NCI-H2196 treated with DMSO at 0.1 percent for 48 hours (cell line): Measurements from ENCODE around the gene GSTK1.
"Not testable (repeated sequence)": the region's sequence is repeated elsewhere in the genome, so short reads cannot be mapped to it uniquely, and the experiment has no call there.

Experiments
- DNase-seq: peaks from one replicate; lab custom pipeline; 2025; ENCODE audit not compliant: unreplicated experiment; lab: John Stamatoyannopoulos, UW

GSTK1 gene

DNA sequence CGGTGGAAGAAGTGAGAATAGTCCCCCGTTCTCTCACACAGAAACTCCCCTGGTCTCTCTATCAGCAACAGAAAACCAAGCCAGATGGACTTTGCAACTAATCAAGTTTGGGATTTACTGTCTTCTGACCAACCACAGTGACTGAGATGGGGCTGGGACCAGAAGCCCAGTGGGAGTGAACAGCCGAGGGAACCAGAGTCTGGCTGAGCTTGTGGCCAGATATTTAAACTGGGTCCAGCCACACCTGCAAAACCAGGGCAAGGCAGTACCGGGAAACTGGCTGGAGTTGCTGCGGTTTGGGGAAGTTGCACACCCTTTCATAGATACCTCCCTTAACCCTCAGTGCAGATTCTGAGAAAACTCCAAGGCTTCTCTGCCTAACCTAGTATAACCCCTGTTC lies 6.0 kb downstream of the GSTK1 start:
- no peak for DNase-seq

DNA sequence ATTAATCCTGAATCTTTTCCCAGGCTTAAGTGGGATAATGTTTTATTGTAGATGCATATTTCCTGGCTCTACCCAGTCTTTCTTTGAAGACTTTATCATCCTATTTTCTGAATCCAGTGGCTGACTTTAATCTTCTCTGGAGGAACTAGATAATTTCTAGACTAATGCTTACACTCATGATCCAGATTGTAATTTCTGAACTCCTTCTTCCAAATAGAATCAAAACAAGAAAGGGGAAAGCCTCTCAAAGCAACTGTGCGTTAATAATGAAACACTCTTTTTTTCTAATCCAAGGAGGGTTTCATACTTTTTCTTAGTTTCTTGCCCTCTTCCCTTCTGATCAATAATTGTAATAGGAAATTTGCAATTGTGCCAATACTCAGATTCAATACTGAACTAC lies 8.0 kb downstream of the GSTK1 start:
- no peak for DNase-seq

DNA sequence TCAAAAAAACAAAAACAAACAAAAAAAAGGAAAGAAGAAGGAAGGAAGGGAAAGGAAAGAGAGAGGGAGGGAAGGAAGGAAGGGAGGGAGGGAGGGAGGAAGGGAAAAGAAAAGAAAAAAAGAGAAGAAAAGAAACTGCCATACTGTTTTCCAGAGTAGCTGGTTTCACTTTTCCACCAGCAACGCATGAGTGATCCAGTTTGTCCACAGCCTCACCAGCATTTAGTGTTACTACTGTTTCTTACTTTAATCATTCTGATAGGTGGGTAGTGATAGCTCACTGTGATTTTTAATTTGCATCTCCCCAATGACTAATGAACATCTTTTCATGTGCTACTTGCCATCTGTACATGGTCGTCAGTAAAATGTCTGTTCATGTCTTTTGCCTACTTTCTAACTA lies 9.6 kb downstream of the GSTK1 start:
- no peak for DNase-seq

DNA sequence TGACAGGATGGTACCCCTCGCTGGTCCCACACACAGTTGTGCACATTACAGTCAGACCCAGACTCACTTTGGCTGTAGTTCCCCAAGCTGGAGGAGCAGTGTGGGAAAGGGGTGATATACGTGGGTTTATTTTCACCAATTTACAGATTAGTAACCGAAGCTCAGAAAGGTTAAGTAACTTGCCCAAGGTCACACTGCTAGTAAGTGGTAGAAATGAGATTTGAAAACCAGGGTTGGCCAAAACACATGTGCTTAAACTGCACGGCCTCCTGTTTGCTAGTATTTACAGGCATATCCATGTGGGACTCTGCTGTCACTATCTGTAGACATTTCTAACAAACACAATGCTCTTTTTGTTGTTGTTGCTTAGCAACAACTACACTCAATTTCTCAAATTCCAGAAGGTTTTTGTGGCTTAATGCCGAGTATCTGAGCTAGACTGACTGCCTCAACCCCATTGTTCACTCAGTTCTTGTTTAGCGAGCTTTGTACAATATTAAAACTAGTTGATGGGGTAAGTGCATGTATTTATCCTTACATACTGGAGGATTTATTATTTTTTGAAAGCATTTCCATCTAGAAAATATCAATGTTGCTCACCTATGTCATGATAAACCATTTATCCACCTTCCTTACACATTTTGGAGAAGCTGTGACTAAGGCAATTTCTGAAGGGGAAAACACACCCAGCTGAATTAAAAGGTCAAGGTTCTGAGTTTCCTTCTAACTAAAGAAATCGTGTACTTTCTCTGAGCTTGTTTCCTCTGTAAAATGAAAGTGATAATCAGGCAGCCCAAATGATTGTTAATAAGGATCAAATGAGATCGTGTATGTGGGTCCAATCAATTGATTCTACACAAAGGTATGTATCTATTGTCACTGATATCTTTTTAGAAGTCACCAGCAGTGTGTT lies 16.2 kb downstream of the GSTK1 start:
- DNase-seq: peak; percentile 9

DNA sequence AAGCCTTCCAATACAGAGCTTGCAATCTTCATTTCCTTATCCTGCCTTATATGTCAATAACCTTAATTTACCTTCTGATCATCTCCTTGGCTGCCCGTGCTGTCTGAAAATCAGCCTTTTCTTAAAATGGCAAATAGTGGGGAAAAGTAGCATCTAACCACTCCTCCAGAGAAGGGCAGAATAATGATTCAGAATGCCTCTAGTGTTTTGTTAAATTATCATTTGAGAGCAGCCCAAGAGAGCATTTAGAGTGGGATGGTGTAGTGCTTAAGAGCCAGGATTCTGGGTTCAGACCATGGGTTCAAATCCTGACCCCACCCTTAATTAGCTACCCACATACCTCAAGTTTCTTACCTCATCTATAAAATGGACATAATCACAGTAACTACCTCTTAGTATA lies 16.9 kb downstream of the GSTK1 start:
- no peak for DNase-seq

DNA sequence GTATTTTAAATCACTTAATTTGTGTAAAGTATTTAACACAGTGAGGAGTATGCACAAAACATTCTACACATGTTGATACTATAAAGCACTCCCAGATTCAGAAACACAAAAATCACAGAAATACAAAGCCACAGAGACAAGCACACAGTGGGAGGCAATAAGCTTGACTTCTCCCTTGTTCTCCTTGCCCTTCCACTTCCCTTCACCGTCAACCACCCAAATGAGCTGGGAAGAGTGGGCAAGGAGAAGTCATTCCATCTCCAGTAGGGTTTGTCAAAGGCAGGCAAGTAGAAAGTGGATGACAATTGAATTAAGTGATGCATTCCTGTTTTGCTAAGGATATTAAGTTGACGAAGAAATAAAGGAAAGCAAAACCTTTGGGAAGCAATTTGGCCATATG lies 17.3 kb downstream of the GSTK1 start:
- no peak for DNase-seq

DNA sequence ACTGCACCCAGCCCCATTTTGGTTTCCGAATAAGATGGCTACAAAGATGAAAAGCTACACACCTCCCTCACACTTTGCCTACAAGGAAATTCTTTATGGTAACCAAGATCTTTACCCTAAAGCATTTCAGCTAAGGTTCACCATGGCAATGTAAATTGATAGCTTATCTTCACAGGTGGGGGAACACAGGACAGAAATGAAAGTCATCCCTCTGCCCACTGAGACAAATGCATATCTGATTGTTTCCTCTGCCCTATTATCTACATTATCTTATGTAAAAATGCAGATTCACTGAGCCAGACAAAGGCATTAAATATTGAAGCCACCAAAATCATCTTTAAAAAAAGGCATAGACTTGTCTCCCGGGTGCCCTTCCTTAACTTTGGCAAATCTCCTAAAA lies 18.3 kb downstream of the GSTK1 start:
- DNase-seq: no peak

DNA sequence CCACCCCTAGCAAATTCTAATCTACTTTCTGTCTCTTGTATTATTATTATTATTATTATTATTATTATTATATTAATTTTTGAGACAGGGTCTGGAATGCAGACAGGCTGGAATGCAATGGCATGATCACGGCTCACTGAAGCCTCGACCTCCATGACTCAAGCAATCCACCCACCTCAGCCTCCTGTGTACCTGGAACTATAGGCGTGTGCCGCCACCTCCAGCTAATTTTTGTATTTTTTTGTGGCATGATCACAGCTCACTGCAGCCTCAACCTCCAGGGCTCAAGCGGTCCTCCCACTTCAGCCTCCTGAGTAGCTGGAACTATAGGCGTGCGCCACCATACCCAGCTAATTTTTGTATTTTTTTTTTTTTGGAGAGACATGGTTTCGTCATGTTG lies 18.9 kb downstream of the GSTK1 start:
- no peak for DNase-seq

GRCh38 chr7:143283381-143283780 lies 20.1 kb downstream of the GSTK1 start:
- DNase-seq: no peak

DNA sequence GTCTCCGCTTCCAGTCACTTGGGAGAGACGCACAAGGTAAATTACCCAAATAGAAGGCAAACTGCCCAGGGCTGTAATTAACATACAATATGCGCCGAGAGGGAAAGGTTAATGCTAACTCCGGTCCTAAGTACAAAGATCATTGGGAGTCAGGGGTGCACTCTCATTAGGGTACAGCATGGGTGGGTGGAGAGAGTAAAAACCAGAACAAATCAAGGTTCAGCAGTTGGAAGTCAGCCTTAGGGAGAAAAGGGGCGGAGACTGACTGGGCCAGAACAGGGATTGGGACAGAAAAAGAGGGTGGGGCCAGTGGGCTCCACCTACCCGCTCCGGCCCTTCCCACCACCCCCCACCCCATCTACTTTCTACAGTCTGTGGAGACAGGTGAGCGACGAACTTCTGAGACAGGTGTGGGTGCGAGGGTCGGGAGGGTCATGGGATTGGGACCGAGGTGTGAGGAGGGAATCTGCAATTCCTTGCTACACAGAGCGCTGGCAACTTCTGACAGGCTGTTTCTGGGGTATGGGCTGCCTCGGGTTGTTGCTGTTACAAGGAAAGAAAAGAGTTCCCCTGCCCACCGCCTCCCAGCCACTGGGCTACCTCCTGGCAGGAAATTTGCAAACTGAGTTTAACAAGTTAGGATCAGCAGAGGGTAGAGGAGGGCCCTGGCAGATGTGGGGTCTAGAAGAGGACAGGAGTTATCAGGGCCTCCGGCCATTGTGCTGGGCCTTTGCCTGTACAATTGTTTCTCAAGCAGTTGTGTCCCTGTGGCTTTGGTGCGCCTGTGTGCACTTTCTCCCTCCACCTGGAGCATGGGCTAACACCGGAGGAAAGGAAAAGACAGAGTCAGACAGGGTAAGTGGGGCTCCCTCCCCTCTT lies 21.6 kb downstream of the GSTK1 start, which contains the start of gene TMEM139:
TSS of gene TMEM139 (plus strand) at position 368 of the 879 bp plus-strand sequence. CDS start 1,000 bp downstream, outside the sequence.
- DNase-seq: no peak

GRCh38 chr7:143285470-143285778 lies 22.2 kb downstream of the GSTK1 start:
- no peak for DNase-seq

- DNase-seq: no peak
Observed at GRCh38 chr7:143285806-143286521, 22.7 kb downstream of the GSTK1 start.

GRCh38 chr7:143286522-143286890 lies 23.3 kb downstream of the GSTK1 start:
- no peak for DNase-seq

DNA sequence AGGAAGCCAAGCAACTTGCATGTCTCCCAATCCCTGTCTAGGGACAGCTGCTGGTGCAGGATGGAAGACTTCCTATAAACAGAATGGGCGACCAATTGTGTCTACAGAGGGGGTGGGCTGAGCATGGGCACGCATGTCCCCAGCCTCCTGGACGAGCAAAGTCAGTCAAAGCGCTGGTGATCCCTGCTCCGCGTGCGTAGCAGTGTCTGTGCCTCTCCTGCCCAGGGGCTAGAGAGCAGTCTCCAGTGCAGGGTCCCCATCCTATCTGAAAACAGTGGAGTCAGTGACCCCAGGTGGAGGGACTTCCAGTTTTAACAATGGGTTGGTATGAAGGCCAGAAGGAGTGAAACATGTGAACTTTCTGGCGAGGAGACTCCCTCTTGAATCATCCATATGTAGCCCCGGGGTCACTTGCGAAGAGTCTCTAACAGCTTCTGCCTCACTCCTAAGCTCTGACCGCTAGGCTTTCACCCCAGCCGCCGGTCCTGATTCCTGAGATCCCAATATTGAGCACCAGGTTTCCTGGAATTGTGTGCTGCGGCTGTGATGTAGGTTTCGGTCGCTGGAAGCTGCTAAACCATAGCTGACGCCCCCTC lies 24.2 kb downstream of the GSTK1 start:
- no peak for DNase-seq

DNA sequence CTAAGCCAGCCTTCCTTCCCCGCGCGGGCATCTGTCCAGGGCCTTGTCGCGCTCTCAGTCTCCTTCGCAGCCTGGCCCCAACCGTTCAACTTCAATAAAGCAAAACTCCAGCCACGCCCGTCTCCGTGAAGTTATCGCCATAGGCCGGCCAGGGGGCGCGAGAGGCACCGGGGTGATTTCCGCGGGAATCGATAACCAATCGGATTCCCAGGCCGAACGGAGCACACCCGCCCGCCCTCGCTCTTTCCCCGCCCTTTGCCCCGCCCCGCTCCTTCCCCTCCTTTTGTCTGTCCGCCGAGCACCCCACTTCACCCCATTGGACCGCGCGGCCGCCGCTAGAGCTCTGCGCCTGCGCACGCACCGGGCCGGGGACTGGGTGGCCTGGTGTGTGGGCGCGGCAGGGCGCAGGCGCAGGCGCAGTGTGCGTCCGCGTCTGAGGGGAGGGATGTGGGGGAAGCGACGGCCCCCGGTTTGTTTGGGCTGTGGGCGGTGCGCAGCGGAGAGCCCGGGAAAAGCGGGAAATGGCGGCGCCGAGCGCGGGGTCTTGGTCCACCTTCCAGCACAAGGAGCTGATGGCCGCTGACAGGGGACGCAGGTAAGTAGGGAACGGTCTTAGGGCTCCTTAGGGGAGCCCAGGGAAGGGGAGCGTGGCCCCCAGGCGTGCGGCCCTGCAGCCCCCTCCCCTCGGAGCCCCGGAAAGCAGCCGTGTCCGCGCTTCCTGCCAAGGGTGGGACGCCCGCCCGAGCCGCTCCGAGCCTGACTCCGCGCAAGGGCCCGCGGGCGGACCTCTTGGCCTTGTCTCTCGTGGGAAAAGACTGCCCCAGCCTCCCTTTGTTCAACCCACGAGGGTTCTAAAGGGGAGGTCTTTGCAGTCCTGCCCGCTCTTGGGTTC lies 24.9 kb downstream of the GSTK1 start, which contains the start of gene CASP2:
TSS of gene CASP2 (plus strand) at position 417 of the 892 bp plus-strand sequence. CDS start at position 522, 105 bp downstream.
- DNase-seq: peak; percentile 94

DNA sequence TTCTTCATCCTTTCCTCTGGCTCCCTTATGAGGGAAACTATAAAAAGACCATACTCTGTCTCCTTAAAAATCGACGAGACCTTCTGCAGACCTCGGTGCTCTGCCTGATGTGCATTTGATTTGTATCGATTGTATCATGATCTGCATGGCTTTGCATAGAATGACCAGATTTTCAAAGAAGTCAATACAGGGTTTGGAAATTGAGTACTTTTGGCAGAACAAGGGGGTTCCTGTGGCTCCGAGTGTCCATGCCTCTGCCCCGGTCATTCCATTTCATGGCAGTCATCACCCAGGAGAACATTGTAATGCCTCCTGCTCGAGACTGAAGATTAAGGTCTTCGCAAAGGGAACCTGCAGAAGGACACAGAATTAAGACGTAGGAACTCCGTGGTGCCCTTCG lies 25.6 kb downstream of the GSTK1 start:
- no peak for DNase-seq

DNA sequence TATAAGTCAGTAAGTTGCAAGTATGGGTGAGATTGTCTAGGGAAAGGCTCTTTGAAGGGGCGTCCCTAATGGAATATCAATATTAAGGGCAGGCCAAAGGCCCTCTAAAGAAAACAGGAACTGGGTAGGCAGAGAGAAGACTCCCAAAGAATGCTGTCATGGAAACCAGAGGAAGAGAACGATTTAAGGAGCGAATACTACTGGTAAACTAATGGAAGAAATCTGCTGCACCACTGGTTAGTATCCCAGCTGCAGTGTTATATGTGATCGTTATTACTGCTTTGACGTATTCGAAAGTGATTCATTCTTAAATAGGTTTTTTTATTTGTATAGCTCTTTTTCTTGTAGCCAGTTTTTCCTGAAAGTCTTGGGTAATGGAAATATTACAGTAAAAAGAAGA lies 26.2 kb downstream of the GSTK1 start:
- DNase-seq: no peak

DNA sequence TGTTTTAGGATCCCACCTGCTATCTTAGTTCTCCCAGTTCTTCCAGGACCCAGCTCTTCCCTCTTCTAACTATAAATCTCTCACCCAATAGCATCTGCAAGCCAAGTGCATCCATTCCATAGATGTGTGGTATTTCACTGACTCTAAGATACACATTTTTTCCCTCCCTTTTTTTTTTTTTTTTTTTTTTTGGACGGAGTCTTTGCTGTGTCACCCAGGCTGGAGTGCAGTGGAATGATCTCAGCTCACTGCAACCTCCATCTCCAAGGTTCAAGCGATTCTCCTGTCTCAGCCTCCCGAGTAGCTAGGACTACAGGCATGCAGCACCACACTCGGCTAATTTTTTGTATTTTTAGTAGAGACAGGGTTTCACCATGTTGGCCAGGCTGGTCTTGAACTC lies 26.6 kb downstream of the GSTK1 start:
- DNase-seq: not testable (repeated sequence)

DNA sequence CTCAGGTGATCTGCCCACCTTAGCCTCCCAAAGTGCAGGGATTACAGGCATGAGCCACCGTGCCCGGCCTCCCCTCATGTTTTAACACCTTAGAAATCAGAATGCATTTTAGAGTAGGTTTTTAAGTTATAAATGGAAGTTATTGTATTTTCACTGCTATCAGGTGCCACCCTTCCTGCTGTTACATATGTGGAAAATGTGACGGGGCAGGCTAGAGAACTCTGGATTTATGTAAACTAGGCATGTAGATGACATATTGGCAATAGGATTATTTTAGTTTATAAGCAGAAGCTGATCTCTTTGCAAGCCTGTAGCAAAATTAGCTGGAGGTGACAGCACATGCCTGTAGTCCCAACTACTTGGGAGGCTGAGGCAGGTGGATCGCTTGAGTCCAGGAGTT lies 27.1 kb downstream of the GSTK1 start:
- DNase-seq: no peak

- no peak for DNase-seq
Observed at GRCh38 chr7:143292876-143293275, 29.6 kb downstream of the GSTK1 start.
